WTC11 (cell line): Measurements from ENCODE around the gene PRKAG2. TPM values are rescaled to one million over a fixed set of nuclear protein-coding genes. Genes with fewer than 3 reads are reported as not detected.

Experiments
- ATAC-seq: fragments of 200-7000 bp; cut with Tn5 transposase; 2 replicates; pipeline ENCODE4 v1.10.0; 2021; ENCODE audit warnings: mild to moderate bottlenecking, moderate library complexity
- CTCF ChIA-PET: fragments of 300-600 bp; sonication (Branson Sonifier 250); formaldehyde crosslinking; loops from one replicate; lab custom pipeline; 2021; ENCODE audit warnings: antibody characterized with exemption; lab: Charles Lee
- POLR2A ChIA-PET: fragments of 350-600 bp; sonication (Branson Sonifier 250); formaldehyde crosslinking; loops from one replicate; lab custom pipeline; 2021; ENCODE audit warnings: antibody characterized with exemption; lab: Charles Lee
- DNase-seq: peaks from one replicate; pipeline ENCODE4 v3.0.0; 2021; ENCODE audit warnings: low spot score
- H3K27ac Mint-ChIP-seq: 2 replicates; pipeline ENCODE4 v1.8.0; 2021; ENCODE audit warnings: mixed read lengths
- H3K27me3 Mint-ChIP-seq: 2 replicates; pipeline ENCODE4 v1.8.0; 2021; ENCODE audit warnings: low read depth, mild to moderate bottlenecking, moderate library complexity, mixed read lengths
- H3K36me3 Mint-ChIP-seq: 2 replicates; pipeline ENCODE4 v1.8.0; 2021; ENCODE audit warnings: mixed read lengths
- H3K4me1 Mint-ChIP-seq: 2 replicates; pipeline ENCODE4 v1.8.0; 2022; ENCODE audit warnings: mixed read lengths
- H3K4me3 Mint-ChIP-seq: 2 replicates; pipeline ENCODE4 v1.8.0; 2021; ENCODE audit warnings: mild to moderate bottlenecking, moderate library complexity, mixed read lengths
- H3K9me3 Mint-ChIP-seq: 2 replicates; pipeline ENCODE4 v1.8.0; 2021; ENCODE audit warnings: mixed read lengths
- ATF6 ChIP-seq: sonication (generic); formaldehyde crosslinking; IDR thresholded peaks from 2 replicates; pipeline ENCODE4 v1.8.1; 2023; ENCODE audit warnings: mild to moderate bottlenecking, missing genetic modification reagents
- ESRRA ChIP-seq: sonication (generic); formaldehyde crosslinking; IDR thresholded peaks from 2 replicates; pipeline ENCODE4 v1.8.1; 2022; ENCODE audit warnings: mild to moderate bottlenecking, missing genetic modification reagents, borderline replicate concordance
- FOXP1 ChIP-seq: sonication (generic); formaldehyde crosslinking; IDR thresholded peaks from 2 replicates; pipeline ENCODE4 v1.8.0; 2022; ENCODE audit warnings: missing genetic modification reagents, mild to moderate bottlenecking, moderate library complexity, borderline replicate concordance
- JAZF1 ChIP-seq: fragments of 250-450 bp; sonication (Bioruptor Pico); IDR thresholded peaks from 2 replicates; pipeline ENCODE4 v1.9.0; 2021; ENCODE audit warnings: moderate library complexity, mild to moderate bottlenecking, inconsistent platforms
- KAT7 ChIP-seq: sonication (generic); formaldehyde crosslinking; IDR thresholded peaks from 2 replicates; pipeline ENCODE4 v1.8.1; 2023; ENCODE audit warnings: missing genetic modification reagents, mild to moderate bottlenecking, borderline replicate concordance
- NR2C2 ChIP-seq: sonication (generic); formaldehyde crosslinking; IDR thresholded peaks from 2 replicates; pipeline ENCODE4 v1.8.0; 2022; ENCODE audit warnings: mild to moderate bottlenecking, missing genetic modification reagents
- PREB ChIP-seq: sonication (generic); formaldehyde crosslinking; IDR thresholded peaks from 2 replicates; pipeline ENCODE4 v1.8.1; 2022; ENCODE audit warnings: mild to moderate bottlenecking, missing genetic modification reagents, moderate library complexity, borderline replicate concordance
- PRRX2 ChIP-seq: fragments of 250-450 bp; sonication (Bioruptor Pico); IDR thresholded peaks from 2 replicates; pipeline ENCODE4 v1.8.0; 2021; ENCODE audit warnings: mild to moderate bottlenecking
- SMAD4 ChIP-seq: sonication (generic); formaldehyde crosslinking; IDR thresholded peaks from 2 replicates; pipeline ENCODE4 v1.8.0; 2022; ENCODE audit warnings: mild to moderate bottlenecking, missing genetic modification reagents
- SP1 ChIP-seq: sonication (generic); formaldehyde crosslinking; conservative IDR thresholded peaks from 2 replicates; pipeline ENCODE4 v1.8.1; 2022; ENCODE audit warnings: missing genetic modification reagents
- ZNF317 ChIP-seq: sonication (generic); formaldehyde crosslinking; IDR thresholded peaks from 2 replicates; pipeline ENCODE4 v1.8.1; 2023; ENCODE audit warnings: low read depth, mild to moderate bottlenecking, moderate library complexity, missing genetic modification reagents, borderline replicate concordance
- total RNA-seq: library from RNA; stranded (reverse); gene quantifications from 3 replicates; pipeline ENCODE4 v1.2.3, GENCODE V29; 2021
- TF ChIP-seq, protein P1 (sequence below): fragments of 250-450 bp; sonication (Bioruptor Pico); IDR thresholded peaks from 2 replicates; pipeline ENCODE4 v1.9.0; 2021; ENCODE audit warnings: mild to moderate bottlenecking, borderline replicate concordance
- TF ChIP-seq, protein P2 (sequence below): sonication (generic); formaldehyde crosslinking; IDR thresholded peaks from 2 replicates; pipeline ENCODE4 v1.8.1; 2022; ENCODE audit warnings: mild to moderate bottlenecking, moderate library complexity, missing genetic modification reagents
- TF ChIP-seq, protein P3 (sequence below): sonication (generic); formaldehyde crosslinking; IDR thresholded peaks from 2 replicates; pipeline ENCODE4 v1.8.1; 2022; ENCODE audit warnings: low read depth, missing genetic modification reagents, borderline replicate concordance

Gene PRKAG2
- total RNA-seq, 1 experiment from 2014 or later: 20.3 TPM

- Mint-ChIP-seq H3K4me1 (peaks cover 43% of the 10 kb centered on the region), H3K27ac (no peak overlapping the region), H3K27me3 (peaks cover 4% of the 10 kb centered on the region), H3K4me3 (no peak overlapping the region), H3K36me3 (no peaks in the 10 kb centered on the region), H3K9me3 (no peaks in the 10 kb centered on the region)
- ChIA-PET CTCF (interaction anchor here (2.7 kb wide), 1 partner anchor 46 kb away, joined by 7 read pairs; no protein-coding TSS in a partner anchor), POLR2A (no interaction called here)
- ATAC-seq (no peak), DNase-seq (no peak)
- TF ChIP-seq PREB (CRISPR knock-in tag): no peak
- no peak for TF ChIP-seq ZNF317 (CRISPR knock-in tag)
- TF ChIP-seq, protein P1, sequence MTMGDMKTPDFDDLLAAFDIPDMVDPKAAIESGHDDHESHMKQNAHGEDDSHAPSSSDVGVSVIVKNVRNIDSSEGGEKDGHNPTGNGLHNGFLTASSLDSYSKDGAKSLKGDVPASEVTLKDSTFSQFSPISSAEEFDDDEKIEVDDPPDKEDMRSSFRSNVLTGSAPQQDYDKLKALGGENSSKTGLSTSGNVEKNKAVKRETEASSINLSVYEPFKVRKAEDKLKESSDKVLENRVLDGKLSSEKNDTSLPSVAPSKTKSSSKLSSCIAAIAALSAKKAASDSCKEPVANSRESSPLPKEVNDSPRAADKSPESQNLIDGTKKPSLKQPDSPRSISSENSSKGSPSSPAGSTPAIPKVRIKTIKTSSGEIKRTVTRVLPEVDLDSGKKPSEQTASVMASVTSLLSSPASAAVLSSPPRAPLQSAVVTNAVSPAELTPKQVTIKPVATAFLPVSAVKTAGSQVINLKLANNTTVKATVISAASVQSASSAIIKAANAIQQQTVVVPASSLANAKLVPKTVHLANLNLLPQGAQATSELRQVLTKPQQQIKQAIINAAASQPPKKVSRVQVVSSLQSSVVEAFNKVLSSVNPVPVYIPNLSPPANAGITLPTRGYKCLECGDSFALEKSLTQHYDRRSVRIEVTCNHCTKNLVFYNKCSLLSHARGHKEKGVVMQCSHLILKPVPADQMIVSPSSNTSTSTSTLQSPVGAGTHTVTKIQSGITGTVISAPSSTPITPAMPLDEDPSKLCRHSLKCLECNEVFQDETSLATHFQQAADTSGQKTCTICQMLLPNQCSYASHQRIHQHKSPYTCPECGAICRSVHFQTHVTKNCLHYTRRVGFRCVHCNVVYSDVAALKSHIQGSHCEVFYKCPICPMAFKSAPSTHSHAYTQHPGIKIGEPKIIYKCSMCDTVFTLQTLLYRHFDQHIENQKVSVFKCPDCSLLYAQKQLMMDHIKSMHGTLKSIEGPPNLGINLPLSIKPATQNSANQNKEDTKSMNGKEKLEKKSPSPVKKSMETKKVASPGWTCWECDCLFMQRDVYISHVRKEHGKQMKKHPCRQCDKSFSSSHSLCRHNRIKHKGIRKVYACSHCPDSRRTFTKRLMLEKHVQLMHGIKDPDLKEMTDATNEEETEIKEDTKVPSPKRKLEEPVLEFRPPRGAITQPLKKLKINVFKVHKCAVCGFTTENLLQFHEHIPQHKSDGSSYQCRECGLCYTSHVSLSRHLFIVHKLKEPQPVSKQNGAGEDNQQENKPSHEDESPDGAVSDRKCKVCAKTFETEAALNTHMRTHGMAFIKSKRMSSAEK (CRISPR knock-in tag): no peak
- no peak for TF ChIP-seq JAZF1 (CRISPR knock-in tag)
- no peak for TF ChIP-seq SMAD4 (CRISPR knock-in tag)
- no peak for TF ChIP-seq SP1
- TF ChIP-seq KAT7 (CRISPR knock-in tag): no peak
- TF ChIP-seq, protein P2, sequence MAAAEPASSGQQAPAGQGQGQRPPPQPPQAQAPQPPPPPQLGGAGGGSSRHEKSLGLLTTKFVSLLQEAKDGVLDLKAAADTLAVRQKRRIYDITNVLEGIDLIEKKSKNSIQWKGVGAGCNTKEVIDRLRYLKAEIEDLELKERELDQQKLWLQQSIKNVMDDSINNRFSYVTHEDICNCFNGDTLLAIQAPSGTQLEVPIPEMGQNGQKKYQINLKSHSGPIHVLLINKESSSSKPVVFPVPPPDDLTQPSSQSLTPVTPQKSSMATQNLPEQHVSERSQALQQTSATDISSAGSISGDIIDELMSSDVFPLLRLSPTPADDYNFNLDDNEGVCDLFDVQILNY (CRISPR knock-in tag): no peak
- TF ChIP-seq NR2C2 (CRISPR knock-in tag): no peak
- no peak for TF ChIP-seq PRRX2 (CRISPR knock-in tag)
- no peak for TF ChIP-seq ESRRA (CRISPR knock-in tag)
- TF ChIP-seq FOXP1: no peak
- TF ChIP-seq, protein P3, sequence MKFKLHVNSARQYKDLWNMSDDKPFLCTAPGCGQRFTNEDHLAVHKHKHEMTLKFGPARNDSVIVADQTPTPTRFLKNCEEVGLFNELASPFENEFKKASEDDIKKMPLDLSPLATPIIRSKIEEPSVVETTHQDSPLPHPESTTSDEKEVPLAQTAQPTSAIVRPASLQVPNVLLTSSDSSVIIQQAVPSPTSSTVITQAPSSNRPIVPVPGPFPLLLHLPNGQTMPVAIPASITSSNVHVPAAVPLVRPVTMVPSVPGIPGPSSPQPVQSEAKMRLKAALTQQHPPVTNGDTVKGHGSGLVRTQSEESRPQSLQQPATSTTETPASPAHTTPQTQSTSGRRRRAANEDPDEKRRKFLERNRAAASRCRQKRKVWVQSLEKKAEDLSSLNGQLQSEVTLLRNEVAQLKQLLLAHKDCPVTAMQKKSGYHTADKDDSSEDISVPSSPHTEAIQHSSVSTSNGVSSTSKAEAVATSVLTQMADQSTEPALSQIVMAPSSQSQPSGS (CRISPR knock-in tag): no peak
- TF ChIP-seq ATF6 (CRISPR knock-in tag): no peak
These were observed 186.3 kb downstream of the PRKAG2 start for GRCh38 chr7:151690606-151691005.
